Stimulated activated memory B cell treated with anti-CD40 and anti-IgM and Interleukin-4, amounts not matched to agents 10 μg/mL and 1 μg/mL and 100 μg/mL, for 72 hours (primary cell): ENCODE measurements around the gene MAMLD1.
A peak's percentile ranks its signal among the peaks of the same experiment; 100 is the strongest.

Experiments
- ATAC-seq: fragments of 150-1000 bp; cut with Tn5 transposase; 2 replicates; pipeline ENCODE4 v1.10.0; 2021
- H3K27ac Mint-ChIP-seq: one replicate; pipeline ENCODE4 v1.8.0; 2022; ENCODE audit warnings: mild to moderate bottlenecking, mixed read lengths
- H3K27me3 Mint-ChIP-seq: one replicate; pipeline ENCODE4 v1.8.0; 2022; ENCODE audit warnings: mixed read lengths
- H3K36me3 Mint-ChIP-seq: one replicate; pipeline ENCODE4 v1.8.0; 2022; ENCODE audit warnings: mixed read lengths
- H3K4me1 Mint-ChIP-seq: one replicate; pipeline ENCODE4 v1.8.0; 2022; ENCODE audit warnings: mixed read lengths
- H3K4me3 Mint-ChIP-seq: one replicate; pipeline ENCODE4 v1.8.0; 2022; ENCODE audit warnings: mild to moderate bottlenecking, moderate library complexity, mixed read lengths
- H3K9me3 Mint-ChIP-seq: one replicate; pipeline ENCODE4 v1.8.0; 2022; ENCODE audit warnings: mixed read lengths

MAMLD1 gene

GRCh38 chrX:150362599-150363481 lies at the start of gene MAMLD1:
Gene MAMLD1, plus strand, starts transcription at chrX:150363317. Its CDS starts 82,200 bp downstream, at chrX:150445517.
- peak; percentile 76 for ATAC-seq
- Mint-ChIP-seq H3K4me3 (peak within 1 kb of the TSS; percentile 85), H3K27me3 (peaks cover 37% of the 10 kb centered on the region), H3K36me3 (no peaks in the 10 kb centered on the region), H3K9me3 (no peaks in the 10 kb centered on the region), H3K4me1 (peaks cover 46% of the 10 kb centered on the region), H3K27ac (peak within 1 kb of the TSS; percentile 2)

GRCh38 chrX:150313514-150313913 lies 49.6 kb upstream of the MAMLD1 start:
- H3K27ac Mint-ChIP-seq = no peak overlapping the region
- no peaks in the 10 kb centered on the region for H3K36me3 Mint-ChIP-seq
- ATAC-seq = no peak

GRCh38 chrX:150314186-150314585 lies 48.9 kb upstream of the MAMLD1 start:
- Mint-ChIP-seq H3K9me3 (no peaks in the 10 kb centered on the region), H3K27ac (no peak overlapping the region), H3K4me3 (no peak overlapping the region), H3K36me3 (no peaks in the 10 kb centered on the region), H3K4me1 (no peaks in the 10 kb centered on the region), H3K27me3 (peaks cover 17% of the 10 kb centered on the region)
- no peak for ATAC-seq

More at GRCh38 chrX:150313514-150313913, 49.6 kb upstream of the MAMLD1 start:
- H3K4me1 Mint-ChIP-seq = no peaks in the 10 kb centered on the region
- no peaks in the 10 kb centered on the region for H3K9me3 Mint-ChIP-seq
- no peak overlapping the region for H3K4me3 Mint-ChIP-seq
- H3K27me3 Mint-ChIP-seq = peaks cover 17% of the 10 kb centered on the region

- H3K9me3 Mint-ChIP-seq = no peaks in the 10 kb centered on the region
- H3K27ac Mint-ChIP-seq = no peak overlapping the region
- H3K4me1 Mint-ChIP-seq = no peaks in the 10 kb centered on the region
- H3K4me3 Mint-ChIP-seq = no peak overlapping the region
- H3K27me3 Mint-ChIP-seq = peaks cover 17% of the 10 kb centered on the region
- ATAC-seq = no peak
- no peaks in the 10 kb centered on the region for H3K36me3 Mint-ChIP-seq
Measured at GRCh38 chrX:150316564-150316963, 46.6 kb upstream of the MAMLD1 start.

GRCh38 chrX:150323020-150323419 lies 40.1 kb upstream of the MAMLD1 start:
- Mint-ChIP-seq H3K9me3 (no peaks in the 10 kb centered on the region), H3K36me3 (no peaks in the 10 kb centered on the region), H3K27ac (no peak overlapping the region), H3K4me1 (peaks cover 6% of the 10 kb centered on the region), H3K4me3 (no peak overlapping the region), H3K27me3 (no peaks in the 10 kb centered on the region)
- no peak for ATAC-seq

GRCh38 chrX:150324035-150324728 lies 38.9 kb upstream of the MAMLD1 start:
- ATAC-seq = no peak
- no peaks in the 10 kb centered on the region for H3K36me3 Mint-ChIP-seq
- no peak overlapping the region for H3K4me3 Mint-ChIP-seq
- no peak overlapping the region for H3K27ac Mint-ChIP-seq
- H3K4me1 Mint-ChIP-seq = peaks cover 6% of the 10 kb centered on the region
- no peaks in the 10 kb centered on the region for H3K27me3 Mint-ChIP-seq
- no peaks in the 10 kb centered on the region for H3K9me3 Mint-ChIP-seq

GRCh38 chrX:150324919-150325318 lies 38.2 kb upstream of the MAMLD1 start:
- peaks cover 6% of the 10 kb centered on the region for H3K4me1 Mint-ChIP-seq
- H3K4me3 Mint-ChIP-seq = no peak overlapping the region
- H3K27ac Mint-ChIP-seq = no peak overlapping the region
- H3K9me3 Mint-ChIP-seq = no peaks in the 10 kb centered on the region
- no peaks in the 10 kb centered on the region for H3K27me3 Mint-ChIP-seq
- no peaks in the 10 kb centered on the region for H3K36me3 Mint-ChIP-seq
- ATAC-seq = no peak

- Mint-ChIP-seq H3K27me3 (no peaks in the 10 kb centered on the region), H3K36me3 (no peaks in the 10 kb centered on the region), H3K27ac (no peak overlapping the region), H3K9me3 (no peaks in the 10 kb centered on the region), H3K4me1 (peaks cover 6% of the 10 kb centered on the region), H3K4me3 (no peak overlapping the region)
- ATAC-seq = no peak
Measured at GRCh38 chrX:150326541-150327247, 36.4 kb upstream of the MAMLD1 start.

- ATAC-seq = no peak
- Mint-ChIP-seq H3K27ac (no peak overlapping the region), H3K4me3 (no peak overlapping the region), H3K36me3 (no peaks in the 10 kb centered on the region), H3K4me1 (peaks cover 15% of the 10 kb centered on the region), H3K9me3 (no peaks in the 10 kb centered on the region), H3K27me3 (no peaks in the 10 kb centered on the region)
Measured at GRCh38 chrX:150329282-150329681, 33.8 kb upstream of the MAMLD1 start.

- Mint-ChIP-seq H3K36me3 (no peaks in the 10 kb centered on the region), H3K27ac (no peak overlapping the region), H3K4me1 (peaks cover 15% of the 10 kb centered on the region), H3K27me3 (no peaks in the 10 kb centered on the region), H3K9me3 (no peaks in the 10 kb centered on the region), H3K4me3 (no peak overlapping the region)
- no peak for ATAC-seq
Measured at GRCh38 chrX:150329868-150330267, 33.2 kb upstream of the MAMLD1 start.

GRCh38 chrX:150332023-150332422 lies 31.1 kb upstream of the MAMLD1 start:
- no peak for ATAC-seq
- no peaks in the 10 kb centered on the region for H3K27me3 Mint-ChIP-seq
- no peaks in the 10 kb centered on the region for H3K36me3 Mint-ChIP-seq
- peaks cover 9% of the 10 kb centered on the region for H3K4me1 Mint-ChIP-seq
- no peaks in the 10 kb centered on the region for H3K9me3 Mint-ChIP-seq
- no peak overlapping the region for H3K4me3 Mint-ChIP-seq
- no peak overlapping the region for H3K27ac Mint-ChIP-seq

- no peak overlapping the region for H3K4me3 Mint-ChIP-seq
- no peak overlapping the region for H3K27ac Mint-ChIP-seq
Measured at GRCh38 chrX:150334100-150334499, 29.0 kb upstream of the MAMLD1 start.

GRCh38 chrX:150334981-150335380 lies 28.1 kb upstream of the MAMLD1 start:
- Mint-ChIP-seq H3K27me3 (no peaks in the 10 kb centered on the region), H3K27ac (no peak overlapping the region), H3K4me1 (peaks cover 9% of the 10 kb centered on the region), H3K9me3 (no peaks in the 10 kb centered on the region), H3K36me3 (no peaks in the 10 kb centered on the region), H3K4me3 (no peak overlapping the region)
- no peak for ATAC-seq

More at GRCh38 chrX:150334100-150334499, 29.0 kb upstream of the MAMLD1 start:
- ATAC-seq = no peak
- no peaks in the 10 kb centered on the region for H3K9me3 Mint-ChIP-seq
- H3K36me3 Mint-ChIP-seq = no peaks in the 10 kb centered on the region
- peaks cover 9% of the 10 kb centered on the region for H3K4me1 Mint-ChIP-seq
- no peaks in the 10 kb centered on the region for H3K27me3 Mint-ChIP-seq

GRCh38 chrX:150337026-150337425 lies 26.1 kb upstream of the MAMLD1 start:
- no peak for ATAC-seq
- no peak overlapping the region for H3K27ac Mint-ChIP-seq
- no peaks in the 10 kb centered on the region for H3K9me3 Mint-ChIP-seq
- H3K36me3 Mint-ChIP-seq = no peaks in the 10 kb centered on the region
- no peak overlapping the region for H3K4me3 Mint-ChIP-seq
- peaks cover 9% of the 10 kb centered on the region for H3K4me1 Mint-ChIP-seq
- no peaks in the 10 kb centered on the region for H3K27me3 Mint-ChIP-seq

- ATAC-seq = no peak
- Mint-ChIP-seq H3K4me1 (peaks cover 8% of the 10 kb centered on the region), H3K9me3 (no peaks in the 10 kb centered on the region), H3K36me3 (no peaks in the 10 kb centered on the region), H3K27ac (no peak overlapping the region), H3K4me3 (no peak overlapping the region), H3K27me3 (no peaks in the 10 kb centered on the region)
Measured at GRCh38 chrX:150337536-150337935, 25.6 kb upstream of the MAMLD1 start.
